NCI-H2227 treated with DMSO at 0.1 percent for 48 hours (cell line): ENCODE data around the gene TSPAN8.
"Not testable (repeated sequence)": the region's sequence is repeated elsewhere in the genome, so short reads cannot be mapped to it uniquely, and the experiment has no call there.

Experiments
- DNase-seq: peaks from one replicate; lab custom pipeline; 2025; lab: John Stamatoyannopoulos, UW

The TSPAN8 gene

DNA sequence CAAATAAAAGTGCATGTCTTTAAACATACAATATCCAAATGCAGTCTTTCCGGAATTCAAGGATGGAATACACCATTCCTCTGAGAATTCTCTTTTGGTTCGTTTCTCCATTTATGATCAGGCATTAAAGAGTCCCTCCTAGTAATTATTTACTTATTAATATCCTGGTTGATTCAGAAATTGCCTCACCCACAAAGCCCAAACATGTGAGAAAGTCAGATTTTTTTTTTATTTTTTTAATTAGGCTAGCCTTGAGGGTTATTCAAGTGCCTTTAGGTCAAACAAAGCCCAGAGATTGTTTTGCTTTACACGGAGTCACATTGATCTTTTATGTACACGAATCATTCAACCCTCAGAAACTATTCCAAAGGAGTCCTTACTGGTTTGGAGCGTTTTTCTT, 6.4 kb upstream of the TSPAN8 start:
- DNase-seq, result no peak

DNA sequence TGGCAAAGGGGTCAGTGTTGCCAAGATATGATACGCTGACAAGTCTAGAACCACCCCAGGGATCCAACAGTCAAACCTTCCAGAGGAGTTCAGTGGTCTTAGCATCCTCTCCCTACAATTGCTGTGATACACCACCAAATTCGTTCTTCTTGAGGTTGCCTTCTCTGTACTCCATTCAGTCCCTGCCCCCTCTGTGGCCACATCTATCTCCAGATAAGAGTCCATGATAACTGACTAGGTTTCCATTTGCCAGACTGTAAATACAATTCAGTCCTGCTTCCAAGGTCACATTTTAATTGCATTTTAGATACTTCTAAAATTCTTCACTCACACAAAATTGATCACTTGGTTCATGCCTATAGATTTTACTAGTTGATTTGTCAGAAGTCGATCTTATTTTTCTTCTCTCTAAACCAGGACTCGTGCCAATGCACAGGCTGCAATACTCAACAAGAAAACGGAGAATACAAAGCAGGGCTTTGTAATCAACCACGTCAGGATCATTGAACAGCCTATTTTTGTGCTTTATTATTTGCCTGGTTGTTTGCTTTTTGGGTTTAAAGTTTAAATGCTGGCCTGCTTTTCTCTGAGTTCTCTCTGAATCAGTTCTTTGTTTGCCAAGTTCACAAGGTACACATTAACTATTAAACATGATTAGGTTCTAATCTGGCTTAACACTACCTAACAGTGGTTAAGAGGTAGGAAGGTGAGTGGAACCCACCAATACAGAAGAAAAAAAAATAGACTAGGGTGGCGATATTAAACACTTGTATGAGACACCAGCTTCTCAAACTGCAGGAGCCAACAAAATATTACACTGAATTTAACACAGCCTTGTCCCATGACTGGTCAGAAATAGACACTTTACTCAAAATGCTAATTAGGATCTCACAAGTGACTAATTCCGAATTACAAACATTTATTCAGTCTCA, 5.3 kb upstream of the TSPAN8 start:
- no peak for DNase-seq

DNA sequence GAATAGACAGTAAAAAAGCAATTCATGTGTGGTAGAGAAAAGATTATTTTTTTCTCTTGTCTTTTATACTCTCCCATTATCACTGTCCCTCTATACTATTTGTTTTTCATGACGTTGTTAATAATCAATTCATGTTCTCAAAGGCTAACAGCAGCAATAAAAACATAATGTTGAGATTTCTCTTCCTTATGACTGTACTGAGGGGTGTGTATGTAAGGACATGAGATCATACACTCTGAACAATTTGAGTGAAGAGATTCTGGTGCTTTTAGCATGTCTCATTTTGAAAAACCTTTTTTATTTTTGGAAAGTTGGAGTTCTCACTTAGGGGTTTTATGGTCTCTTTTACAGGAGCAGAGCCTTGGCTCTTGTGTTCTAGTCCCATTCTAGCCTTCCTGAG, 3.8 kb upstream of the TSPAN8 start:
- no peak for DNase-seq

DNA sequence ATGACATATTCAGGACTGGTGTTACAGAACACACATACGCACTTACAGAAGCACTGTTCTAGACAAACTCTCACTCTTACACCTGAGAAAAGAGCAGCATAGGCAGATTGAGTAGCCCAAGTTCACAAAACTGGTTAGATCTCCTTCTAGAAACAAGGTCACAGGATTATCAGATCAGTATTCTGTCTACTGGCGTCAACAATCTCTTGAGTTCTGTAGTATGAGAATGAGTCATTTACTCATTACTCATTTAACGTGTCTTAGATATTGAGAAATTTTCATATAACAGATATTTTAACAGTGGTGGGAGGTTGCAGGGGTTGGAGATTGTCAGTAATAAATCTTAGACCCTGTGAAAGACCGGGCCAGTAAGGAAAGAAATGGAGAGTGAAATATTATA, 2.8 kb upstream of the TSPAN8 start:
- no peak for DNase-seq

DNA sequence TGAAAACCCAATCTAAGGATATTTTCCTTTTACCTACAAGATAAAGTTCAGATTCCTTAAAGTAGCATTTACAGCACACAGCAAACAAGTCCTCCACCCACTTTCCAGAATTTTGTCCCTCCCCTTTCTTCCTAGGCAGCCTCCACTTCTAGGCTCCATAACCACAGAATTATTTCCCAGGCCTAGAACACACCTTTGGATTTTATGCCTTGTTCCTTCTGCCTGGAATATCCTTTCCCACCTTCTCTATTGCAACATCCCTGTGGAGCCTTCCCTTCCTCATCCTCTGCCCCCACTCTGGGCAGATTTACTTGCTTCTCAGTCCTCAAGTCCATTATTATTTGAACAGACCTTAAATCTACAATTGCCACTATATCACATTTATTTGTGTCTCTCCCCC, 2.1 kb upstream of the TSPAN8 start:
- no peak for DNase-seq

DNA sequence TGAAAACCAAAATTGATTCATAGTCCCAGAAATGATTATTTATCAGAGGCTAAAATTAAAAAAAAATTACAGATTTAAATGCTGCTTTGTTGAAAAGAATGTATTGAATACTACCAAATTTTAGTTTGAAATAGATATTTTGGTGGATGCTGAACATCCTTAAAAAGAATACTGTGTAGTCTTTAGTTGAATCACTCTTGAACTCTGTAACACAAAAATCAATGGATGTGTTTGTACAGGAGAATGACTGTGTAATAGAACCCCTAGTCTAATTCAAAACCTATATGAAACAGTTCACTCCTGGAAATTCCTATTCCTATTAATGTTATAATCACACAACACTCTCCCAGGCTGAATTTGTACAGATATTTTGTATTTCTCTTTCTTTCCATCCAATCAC, 1.5 kb upstream of the TSPAN8 start:
- DNase-seq, result no peak

DNA sequence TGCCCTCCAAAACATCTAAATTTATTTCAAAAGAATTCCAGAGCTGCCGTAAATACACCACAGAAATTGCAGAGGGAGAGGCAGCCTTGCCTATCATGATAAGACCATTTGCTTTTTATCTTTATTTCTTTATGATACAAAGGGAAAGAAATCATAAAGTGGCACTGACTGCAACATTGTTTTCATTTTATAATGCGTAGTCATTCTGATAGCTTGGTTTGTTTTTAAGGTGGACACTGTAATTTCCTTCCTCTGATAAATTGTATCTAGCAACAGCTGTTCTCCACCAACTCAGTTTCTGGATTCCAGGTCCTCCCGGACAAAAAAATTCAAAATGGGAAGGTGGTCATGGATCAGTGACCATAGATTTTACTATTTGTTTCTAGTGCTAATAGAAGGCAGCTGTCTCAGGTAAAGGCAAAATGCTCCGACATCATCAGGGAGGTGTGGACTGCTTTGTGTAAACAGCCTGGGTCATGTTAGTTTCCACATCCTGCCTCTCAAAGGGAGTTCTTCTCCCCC, 623 bp upstream of the TSPAN8 start:
- no peak for DNase-seq

DNA sequence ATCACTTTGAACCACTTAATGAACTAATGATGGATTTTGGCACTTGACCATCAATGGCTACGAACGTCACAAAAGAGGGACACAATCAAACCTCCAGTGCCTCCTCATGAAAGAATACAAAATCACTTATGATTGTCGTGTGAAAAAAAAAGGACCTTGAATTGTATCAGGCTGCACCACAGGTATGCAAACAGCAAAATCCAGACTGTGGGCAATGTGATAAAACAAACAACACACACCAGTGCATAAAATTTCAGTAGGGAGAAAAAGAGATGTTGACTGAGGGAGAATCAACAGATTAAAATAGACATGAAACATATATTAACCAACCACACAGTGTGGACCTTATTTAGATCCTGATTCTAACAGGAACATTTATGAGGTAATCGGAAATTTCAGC, 2.6 kb downstream of the TSPAN8 start:
- no peak for DNase-seq

DNA sequence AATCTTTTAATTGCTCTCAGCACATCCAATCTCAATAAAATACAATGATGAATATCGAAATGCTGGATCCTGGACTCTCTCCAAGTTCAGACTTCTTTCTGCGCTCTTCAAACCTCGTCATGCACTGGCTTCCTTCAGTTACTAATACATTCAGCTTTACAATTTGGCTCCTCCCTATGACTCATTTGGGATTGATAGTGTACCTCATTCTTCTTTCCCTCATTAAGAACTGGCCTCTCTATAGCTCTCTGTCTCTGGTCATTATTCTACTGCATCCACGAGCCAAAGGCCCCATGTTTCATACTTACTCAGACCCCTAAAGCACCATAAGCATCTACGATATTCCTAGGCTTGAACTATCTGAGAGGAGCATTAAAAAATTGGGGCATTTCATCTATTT, 4.9 kb downstream of the TSPAN8 start:
- no peak for DNase-seq

DNA sequence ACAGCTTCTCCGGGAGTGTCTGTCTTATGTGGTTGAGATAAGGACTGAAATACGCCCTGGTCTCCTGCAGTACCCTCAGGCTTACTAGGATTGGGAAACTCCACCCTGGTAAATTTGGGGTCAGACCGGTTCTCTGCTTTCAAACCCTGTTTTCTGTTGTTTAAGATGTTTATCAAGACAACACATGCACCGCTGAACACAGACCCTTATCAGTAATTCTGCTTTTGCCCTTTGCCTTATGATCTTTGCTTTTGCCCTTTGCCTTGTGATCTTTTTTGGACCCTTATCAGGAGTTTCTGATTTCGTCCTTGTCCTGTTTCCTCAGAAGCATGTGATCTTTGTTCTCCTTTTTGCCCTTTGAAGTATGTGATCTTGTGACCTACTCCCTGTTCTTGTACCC, 7.8 kb downstream of the TSPAN8 start:
- DNase-seq, result not testable (repeated sequence)

DNA sequence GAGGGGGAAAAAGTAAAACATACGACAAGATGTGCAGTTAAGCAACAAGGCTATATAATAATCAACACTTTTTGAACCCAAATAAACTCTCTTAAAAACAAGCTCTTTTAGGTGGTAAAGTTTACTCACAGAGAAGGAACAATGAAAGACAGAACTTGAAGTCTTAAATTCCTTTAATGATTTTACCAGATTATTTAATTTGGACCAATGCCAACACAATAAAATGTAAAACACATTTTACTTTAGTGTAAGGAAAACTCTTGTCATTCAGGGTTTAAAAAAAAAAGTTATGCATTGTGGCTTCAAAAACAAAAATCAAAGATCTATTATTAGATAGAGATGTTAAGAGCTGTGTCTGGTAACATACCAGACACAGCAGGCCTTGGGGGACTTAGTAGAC, 13.1 kb downstream of the TSPAN8 start:
- DNase-seq, result no peak

DNA sequence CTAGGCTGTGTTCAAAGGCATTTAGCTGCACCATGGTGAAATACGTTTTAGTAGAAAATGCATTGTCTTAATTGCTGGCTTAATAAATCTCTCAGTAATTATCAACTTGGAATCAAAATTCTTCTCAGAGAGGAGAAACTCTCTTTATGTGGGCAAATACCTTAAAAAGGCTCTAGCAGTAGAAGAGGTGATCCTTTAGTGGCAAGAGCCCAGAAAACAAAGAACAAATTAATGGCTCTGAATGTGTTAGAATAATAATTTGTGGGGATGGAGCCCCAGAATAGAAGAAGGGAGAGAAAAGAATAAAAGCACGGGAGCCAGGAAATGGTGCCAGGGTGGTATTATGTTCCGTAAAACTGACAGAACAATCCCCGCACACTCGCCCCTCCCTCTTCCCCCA, 14.8 kb downstream of the TSPAN8 start:
- no peak for DNase-seq

DNA sequence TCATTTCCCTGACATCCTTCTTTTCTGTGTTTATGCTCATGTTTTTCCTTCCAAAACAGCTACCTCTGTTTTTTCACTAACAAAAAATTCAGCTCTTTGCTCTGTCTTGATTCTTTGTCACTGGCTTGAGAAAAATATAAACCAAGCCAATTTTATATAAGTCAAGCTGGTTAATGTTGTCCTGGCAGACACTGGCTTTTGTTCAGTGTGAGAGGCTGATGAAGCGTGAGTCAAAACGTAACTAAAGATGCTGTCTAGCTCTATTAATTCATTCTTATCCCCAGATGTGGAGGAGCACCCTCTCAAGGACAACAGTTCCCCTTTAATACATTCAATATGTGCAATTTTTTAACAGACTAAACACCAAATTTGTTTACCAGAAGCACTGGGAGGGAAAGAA, 15.8 kb downstream of the TSPAN8 start:
- no peak for DNase-seq

DNA sequence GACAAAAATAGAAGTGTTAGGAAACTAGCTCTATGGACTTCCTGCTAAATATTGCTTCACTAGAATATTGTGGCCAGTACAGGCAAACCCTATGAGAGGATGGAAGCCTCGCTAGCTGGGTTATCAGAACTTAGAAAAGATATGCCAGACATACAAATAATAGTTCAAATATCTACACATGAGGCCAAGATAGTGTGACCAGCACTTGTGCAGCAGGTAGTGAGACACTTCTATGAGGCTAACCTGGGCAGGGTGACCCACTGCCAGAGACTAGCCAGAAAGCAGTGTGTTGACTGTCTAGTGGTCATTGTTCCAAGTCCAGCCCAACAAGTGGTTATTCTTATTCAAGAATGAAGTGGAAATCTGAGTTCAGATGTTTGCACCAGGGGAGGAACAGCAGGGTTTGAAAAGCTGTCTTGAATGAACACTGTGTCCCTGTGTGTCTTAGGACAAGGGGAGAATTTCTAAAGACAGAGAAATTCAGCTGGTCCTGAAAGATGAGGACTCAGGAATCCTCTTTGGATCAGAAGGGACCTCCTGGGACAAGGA, 16.3 kb downstream of the TSPAN8 start:
- DNase-seq, result no peak

DNA sequence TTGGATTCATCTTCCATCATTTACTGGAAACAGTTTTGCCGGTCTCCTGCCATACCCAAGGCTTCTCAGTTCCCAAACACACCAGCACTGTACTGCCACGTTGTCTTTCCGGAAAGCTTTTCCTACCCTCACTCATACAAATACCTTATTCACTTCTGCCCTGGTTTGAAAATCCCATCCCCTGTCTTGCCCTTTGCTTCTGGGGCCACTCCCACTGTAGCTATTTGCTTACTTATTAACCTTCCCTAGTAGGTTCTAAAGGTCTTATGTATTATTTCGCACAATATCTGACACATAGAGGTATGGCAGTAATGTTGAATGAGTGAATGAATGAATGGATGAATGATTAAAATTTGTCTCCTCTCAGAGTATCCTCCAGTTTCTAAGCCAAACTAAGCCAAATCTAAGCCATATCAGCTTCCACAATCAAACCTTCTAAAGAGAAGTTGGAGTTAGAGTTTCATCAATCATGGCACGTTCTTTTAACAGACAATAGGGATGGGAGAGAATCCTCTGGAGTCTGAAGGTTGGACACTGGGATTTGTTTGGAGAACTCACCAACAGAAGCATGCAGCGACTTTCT, 18.6 kb downstream of the TSPAN8 start:
- no peak for DNase-seq

DNA sequence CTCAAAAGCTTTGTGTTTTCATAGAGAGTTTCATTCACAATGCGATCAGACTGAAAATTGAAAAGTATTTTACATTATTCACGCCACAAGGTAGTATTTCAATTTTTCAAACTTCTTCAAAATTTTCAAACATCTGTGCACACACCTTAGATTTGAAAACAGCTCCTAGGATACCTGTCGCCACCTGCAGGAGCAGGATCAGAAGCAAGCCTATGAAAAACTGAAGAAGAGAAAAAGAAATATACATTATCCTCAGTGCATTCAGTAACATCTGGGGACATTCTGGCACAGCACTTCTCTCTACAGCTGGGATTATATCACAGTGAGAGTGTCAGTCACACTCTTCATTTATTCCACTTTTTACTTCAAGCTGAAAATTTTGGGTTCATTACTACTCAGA, 19.8 kb downstream of the TSPAN8 start:
- no peak for DNase-seq

DNA sequence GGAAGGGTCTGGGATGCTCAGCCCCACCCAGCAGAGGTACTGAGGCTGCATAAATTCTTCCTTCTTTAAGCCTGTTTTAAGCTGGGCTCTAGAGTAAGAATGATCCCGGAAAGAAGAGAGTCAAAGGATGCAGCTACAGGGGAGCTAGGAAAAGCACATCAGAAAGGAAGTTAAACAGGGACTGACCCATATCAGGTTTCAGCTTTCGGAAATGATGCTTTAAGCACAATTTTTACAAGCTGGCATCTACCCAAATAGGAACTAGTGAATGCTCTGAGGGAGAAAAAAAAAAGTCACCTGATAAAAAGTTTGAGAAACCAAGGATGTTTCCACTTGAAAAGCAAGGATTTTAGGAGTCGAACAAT, 22.0 kb downstream of the TSPAN8 start:
- no peak for DNase-seq

DNA sequence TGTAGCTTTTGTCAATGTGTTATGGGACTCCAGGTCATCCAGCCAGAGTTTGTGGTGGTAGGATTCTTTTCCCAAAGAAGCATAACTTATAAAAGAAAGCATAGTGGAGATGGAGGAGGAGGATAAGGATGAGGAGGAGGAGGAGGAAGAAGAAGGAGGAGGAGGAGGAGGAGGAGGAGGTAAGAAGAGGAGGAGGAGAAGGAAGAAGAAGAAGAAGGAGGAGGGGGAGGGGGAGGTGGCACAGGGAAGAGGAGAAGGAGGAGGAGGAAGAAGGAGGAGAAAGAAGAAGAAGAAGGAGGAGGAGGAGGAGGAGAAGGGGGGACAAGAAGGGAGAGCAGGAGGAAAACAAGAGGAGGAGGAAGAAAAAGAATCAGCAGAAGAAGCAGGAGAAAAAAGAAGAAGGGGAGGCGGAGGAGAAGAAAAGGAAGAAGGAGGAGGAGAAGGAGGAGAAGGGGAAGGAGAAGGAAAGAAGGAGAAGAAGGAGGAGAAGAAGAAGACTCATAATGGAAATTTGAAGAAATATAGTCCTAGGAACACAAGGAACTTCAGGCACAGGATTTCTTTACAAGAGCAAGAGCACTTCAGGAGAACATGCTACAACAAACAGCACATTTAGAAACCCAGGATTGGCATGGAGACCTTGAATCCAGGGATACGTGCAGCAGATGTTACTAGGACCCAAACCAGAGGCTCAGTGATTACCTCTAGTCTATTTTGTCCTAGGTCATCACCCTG, 22.6 kb downstream of the TSPAN8 start:
- no peak for DNase-seq

DNA sequence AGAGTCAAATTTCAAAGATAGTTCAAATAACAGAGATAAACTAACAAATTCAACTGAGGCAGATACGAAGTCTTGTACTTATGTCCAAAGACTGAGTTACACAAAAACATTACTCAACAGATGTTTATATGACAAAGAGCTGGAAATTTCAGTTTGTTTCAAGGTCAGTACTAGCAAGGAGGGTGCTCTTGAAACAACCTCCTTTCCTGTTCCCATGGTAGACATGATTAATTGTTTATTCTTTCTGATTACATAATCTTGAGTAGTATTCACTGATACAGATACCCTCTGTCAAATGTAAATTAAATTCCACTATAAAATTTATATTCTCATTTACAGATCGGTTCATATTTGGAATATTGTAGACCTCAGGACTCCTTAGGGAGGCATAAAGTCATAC, 23.4 kb downstream of the TSPAN8 start:
- DNase-seq, result no peak

DNA sequence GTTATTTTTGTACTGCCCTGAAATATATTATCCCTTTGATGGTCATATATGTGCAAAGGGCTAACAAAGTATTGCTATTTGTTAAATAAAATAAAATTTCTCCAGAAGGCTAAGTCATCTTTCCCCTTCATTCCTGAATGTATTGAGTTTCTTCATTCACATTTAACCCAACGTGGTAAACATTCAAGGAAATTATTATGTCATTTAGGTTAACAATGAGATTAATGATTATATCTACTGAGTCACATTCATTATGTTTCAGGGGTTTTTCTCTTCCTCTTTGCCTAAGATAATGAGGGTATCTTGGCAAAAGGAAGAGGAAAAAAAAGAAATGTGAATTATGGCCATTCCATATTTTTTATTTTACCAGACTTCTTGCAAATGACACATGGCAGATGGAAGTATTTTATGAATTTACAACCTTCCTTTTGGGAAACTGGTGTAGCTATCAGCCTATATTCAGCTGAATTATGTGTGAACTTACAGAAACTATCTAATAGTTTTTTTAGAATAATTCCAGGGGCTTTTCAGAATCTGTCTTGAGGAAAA, 27.2 kb downstream of the TSPAN8 start:
- no peak for DNase-seq

DNA sequence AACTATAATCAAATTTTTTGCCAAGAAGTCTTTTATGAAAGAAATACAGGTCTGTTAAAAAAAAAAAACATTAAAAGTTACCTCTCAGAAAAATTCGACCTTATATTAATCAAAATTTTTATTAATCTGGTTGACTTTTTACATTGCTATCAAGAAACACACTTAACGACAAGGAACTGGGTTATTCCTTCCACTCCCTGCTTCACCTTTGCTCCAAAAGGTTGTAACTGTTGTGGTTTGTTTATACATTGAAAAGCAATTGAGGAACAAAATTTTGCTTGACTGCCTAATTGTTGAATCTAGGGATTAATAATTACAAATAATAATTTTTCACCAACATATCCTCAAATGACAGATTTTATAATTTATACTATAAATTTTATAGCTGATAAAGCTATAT, 28.4 kb downstream of the TSPAN8 start:
- DNase-seq, result no peak

DNA sequence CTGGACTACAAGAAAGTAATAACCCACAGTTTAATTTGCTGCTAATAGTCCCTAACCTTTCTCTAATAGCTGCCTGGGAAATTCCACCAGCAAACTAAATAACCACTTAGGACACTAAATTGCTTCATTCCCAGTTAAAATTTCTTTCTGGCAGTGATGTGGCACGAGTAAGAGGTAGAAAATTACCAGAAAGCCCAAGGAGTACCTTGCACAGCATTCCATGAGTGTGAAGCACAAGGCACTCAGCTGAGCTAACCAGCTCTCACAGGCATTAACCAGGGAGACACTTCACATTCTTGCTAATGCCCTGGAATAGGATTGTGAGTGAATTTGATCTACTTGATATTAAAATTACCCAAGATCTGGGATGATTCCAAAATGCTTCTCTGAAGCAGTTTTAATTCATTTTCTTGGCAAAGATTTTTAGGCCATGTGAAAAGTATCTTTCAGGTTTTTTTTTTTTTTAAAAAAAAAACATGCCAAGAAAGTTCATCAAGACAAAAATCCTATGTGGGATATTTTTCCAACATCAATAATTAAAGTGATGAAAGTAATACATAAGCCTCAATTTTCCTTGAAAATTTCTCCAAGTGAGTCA, 29.5 kb downstream of the TSPAN8 start:
- DNase-seq, result no peak
